Astrocyte (in vitro differentiated cells and primary cell): ENCODE data around the gene STRADA. TPM values are rescaled to one million over a fixed set of nuclear protein-coding genes. Genes with fewer than 3 reads are reported as not detected.

ENCODE experiments used
- DNase-seq: peaks from one replicate; pipeline ENCODE4 v3.0.0-alpha.2; 2010; ENCODE audit warnings: low read depth
- FAIRE-seq: peaks from 2 replicates; lab custom pipeline; 2011; peaks lifted over from hg19 to GRCh38; lab: Jason Lieb, UNC
- H2AFZ ChIP-seq: 2 replicates; pipeline ENCODE4 v1.6.0; 2012; ENCODE audit warnings: low read depth, low read length, inconsistent platforms
- H3K27ac ChIP-seq: 2 replicates; pipeline ENCODE4 v1.5.1; 2011; ENCODE audit warnings: low read depth, low read length, inconsistent platforms
- H3K27me3 ChIP-seq: 2 replicates; pipeline ENCODE4 v1.6.0; 2011; ENCODE audit warnings: low read length, inconsistent platforms; ENCODE audit not compliant: insufficient read depth
- H3K36me3 ChIP-seq: 2 replicates; pipeline ENCODE4 v1.5.1; 2011; ENCODE audit warnings: low read length, inconsistent platforms; ENCODE audit not compliant: insufficient read depth
- H3K4me1 ChIP-seq: 2 replicates; pipeline ENCODE4 v1.5.1; 2011; ENCODE audit warnings: low read length, inconsistent platforms; ENCODE audit not compliant: insufficient read depth
- H3K4me2 ChIP-seq: 2 replicates; pipeline ENCODE4 v1.6.0; 2012; ENCODE audit warnings: low read length, inconsistent platforms
- H3K4me3 ChIP-seq: 2 replicates; pipeline ENCODE4 v1.5.1; 2011; ENCODE audit warnings: low read depth, mild to moderate bottlenecking, low read length, inconsistent platforms; ENCODE audit not compliant: insufficient read depth
- H3K79me2 ChIP-seq: 2 replicates; pipeline ENCODE4 v1.6.0; 2012; ENCODE audit warnings: mild to moderate bottlenecking, low read length, inconsistent platforms; ENCODE audit not compliant: insufficient read depth
- H3K9ac ChIP-seq: 2 replicates; pipeline ENCODE4 v1.6.0; 2012; ENCODE audit warnings: mild to moderate bottlenecking, low read length, inconsistent platforms
- H3K9me3 ChIP-seq: 2 replicates; pipeline ENCODE4 v1.5.1; 2012; ENCODE audit warnings: low read depth, mild to moderate bottlenecking, low read length, inconsistent platforms; ENCODE audit not compliant: insufficient read depth
- H4K20me1 ChIP-seq: 2 replicates; pipeline ENCODE4 v1.6.0; 2012; ENCODE audit warnings: low read length, inconsistent platforms; ENCODE audit not compliant: insufficient read depth
- H3K27ac Mint-ChIP-seq: one replicate; pipeline ENCODE4 v1.8.0; 2021; ENCODE audit warnings: mild to moderate bottlenecking, mixed read lengths; ENCODE audit not compliant: unreplicated experiment
- H3K27me3 Mint-ChIP-seq: one replicate; pipeline ENCODE4 v1.8.0; 2021; ENCODE audit warnings: low read depth, mixed read lengths; ENCODE audit not compliant: unreplicated experiment
- H3K36me3 Mint-ChIP-seq: one replicate; pipeline ENCODE4 v1.8.0; 2021; ENCODE audit warnings: low read depth, mixed read lengths; ENCODE audit not compliant: unreplicated experiment
- H3K4me1 Mint-ChIP-seq: one replicate; pipeline ENCODE4 v1.8.0; 2021; ENCODE audit warnings: low read depth, mixed read lengths; ENCODE audit not compliant: unreplicated experiment
- H3K4me3 Mint-ChIP-seq: one replicate; pipeline ENCODE4 v1.8.0; 2021; ENCODE audit warnings: mild to moderate bottlenecking, moderate library complexity, mixed read lengths; ENCODE audit not compliant: unreplicated experiment
- H3K9me3 Mint-ChIP-seq: one replicate; pipeline ENCODE4 v1.8.0; 2021; ENCODE audit warnings: mild to moderate bottlenecking, mixed read lengths; ENCODE audit not compliant: unreplicated experiment
- EZH2 ChIP-seq: IDR thresholded peaks from 2 replicates; pipeline ENCODE4 v1.6.1; 2012; ENCODE audit warnings: mild to moderate bottlenecking, low read length, inconsistent platforms; ENCODE audit not compliant: insufficient read depth
- total RNA-seq: library from RNA; stranded (reverse); gene quantifications from 2 replicates; pipeline ENCODE4 v1.2.1, GENCODE V29; 2021
- TF ChIP-seq, protein P1 (sequence below): IDR thresholded peaks from 2 replicates; pipeline ENCODE4 v1.5.1; 2011; ENCODE audit warnings: low read depth, mild to moderate bottlenecking, inconsistent platforms, low read length, moderate library complexity; ENCODE audit not compliant: insufficient read depth

Gene STRADA
- total RNA-seq, 1 donor from 2014 or later: 35.7 TPM

DNA sequence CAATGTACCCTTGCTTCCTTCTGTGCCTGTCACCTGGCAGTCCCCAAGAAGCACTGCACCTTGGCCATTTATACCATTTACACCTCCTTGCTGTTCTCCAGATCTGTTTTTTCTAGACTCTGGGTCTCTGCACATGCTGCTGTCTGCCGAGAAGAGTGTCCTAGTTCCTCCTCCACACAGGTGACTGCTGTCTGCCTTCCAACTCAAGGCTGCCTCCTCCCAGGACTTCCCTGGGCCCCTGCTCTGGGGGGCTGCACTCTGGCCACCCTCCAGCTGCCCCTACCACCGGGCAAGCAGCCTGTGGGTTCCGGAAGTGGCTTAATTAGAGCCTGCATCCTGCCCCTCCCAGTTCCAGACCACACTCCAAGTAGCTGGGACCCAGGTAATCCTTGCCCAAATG, 35.9 kb downstream of the STRADA start:
- peaks cover 2% of the 10 kb centered on the region for H3K9me3 Mint-ChIP-seq
- no peak overlapping the region for H3K4me3 Mint-ChIP-seq
- no peaks in the 10 kb centered on the region for H3K79me2 ChIP-seq
- no peak overlapping the region for H2AFZ ChIP-seq
- no peaks in the 10 kb centered on the region for H3K27me3 ChIP-seq
- DNase-seq (no peak), FAIRE-seq (no peak)
- H3K4me2 ChIP-seq: no peak overlapping the region
- H3K27ac ChIP-seq: no peak overlapping the region
- peaks cover 8% of the 10 kb centered on the region for H4K20me1 ChIP-seq
- no peaks in the 10 kb centered on the region for H3K9me3 ChIP-seq
- no peak overlapping the region for H3K4me3 ChIP-seq
- H3K36me3 Mint-ChIP-seq: peaks cover 34% of the 10 kb centered on the region
- no peak overlapping the region for H3K9ac ChIP-seq
- TF ChIP-seq, protein P1, sequence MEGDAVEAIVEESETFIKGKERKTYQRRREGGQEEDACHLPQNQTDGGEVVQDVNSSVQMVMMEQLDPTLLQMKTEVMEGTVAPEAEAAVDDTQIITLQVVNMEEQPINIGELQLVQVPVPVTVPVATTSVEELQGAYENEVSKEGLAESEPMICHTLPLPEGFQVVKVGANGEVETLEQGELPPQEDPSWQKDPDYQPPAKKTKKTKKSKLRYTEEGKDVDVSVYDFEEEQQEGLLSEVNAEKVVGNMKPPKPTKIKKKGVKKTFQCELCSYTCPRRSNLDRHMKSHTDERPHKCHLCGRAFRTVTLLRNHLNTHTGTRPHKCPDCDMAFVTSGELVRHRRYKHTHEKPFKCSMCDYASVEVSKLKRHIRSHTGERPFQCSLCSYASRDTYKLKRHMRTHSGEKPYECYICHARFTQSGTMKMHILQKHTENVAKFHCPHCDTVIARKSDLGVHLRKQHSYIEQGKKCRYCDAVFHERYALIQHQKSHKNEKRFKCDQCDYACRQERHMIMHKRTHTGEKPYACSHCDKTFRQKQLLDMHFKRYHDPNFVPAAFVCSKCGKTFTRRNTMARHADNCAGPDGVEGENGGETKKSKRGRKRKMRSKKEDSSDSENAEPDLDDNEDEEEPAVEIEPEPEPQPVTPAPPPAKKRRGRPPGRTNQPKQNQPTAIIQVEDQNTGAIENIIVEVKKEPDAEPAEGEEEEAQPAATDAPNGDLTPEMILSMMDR: no peak
- no peaks in the 10 kb centered on the region for H3K27me3 Mint-ChIP-seq
- H3K4me1 ChIP-seq: peaks cover 8% of the 10 kb centered on the region
- peaks cover 19% of the 10 kb centered on the region for H3K36me3 ChIP-seq
- peaks cover 4% of the 10 kb centered on the region for H3K4me1 Mint-ChIP-seq
- no peak overlapping the region for H3K27ac Mint-ChIP-seq

DNA sequence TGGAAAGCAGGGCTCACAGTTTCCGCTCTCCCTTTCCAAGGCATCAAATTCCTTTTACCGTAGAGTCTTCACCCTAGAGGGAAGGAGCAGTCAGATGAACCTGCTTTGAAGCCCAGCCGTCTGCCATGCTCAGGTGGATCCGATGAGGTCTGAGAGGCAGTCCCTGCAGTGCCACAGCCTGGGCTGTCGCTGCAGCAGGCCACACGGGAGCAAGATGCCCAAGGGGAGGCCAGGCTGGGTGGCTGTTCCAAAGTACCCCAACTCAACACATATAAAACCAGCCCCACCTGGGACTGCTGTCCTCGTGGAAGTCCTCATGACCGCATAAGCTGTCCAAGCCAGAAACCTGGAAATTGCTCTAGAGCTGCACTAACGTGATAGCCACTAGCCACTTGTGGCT, 36.8 kb downstream of the STRADA start:
- H2AFZ ChIP-seq: no peak overlapping the region
- H4K20me1 ChIP-seq: peaks cover 8% of the 10 kb centered on the region
- H3K9me3 Mint-ChIP-seq: peaks cover 2% of the 10 kb centered on the region
- H3K27me3 ChIP-seq: no peaks in the 10 kb centered on the region
- FAIRE-seq: no peak
- no peak overlapping the region for H3K9ac ChIP-seq
- peaks cover 9% of the 10 kb centered on the region for H3K4me1 ChIP-seq
- H3K4me3 Mint-ChIP-seq: no peak overlapping the region
- no peak overlapping the region for H3K4me2 ChIP-seq
- no peaks in the 10 kb centered on the region for H3K9me3 ChIP-seq
- peaks cover 14% of the 10 kb centered on the region for H3K36me3 ChIP-seq
- no peaks in the 10 kb centered on the region for H3K27me3 Mint-ChIP-seq
- no peak for TF ChIP-seq EZH2
- TF ChIP-seq, protein P1: no peak
- no peak overlapping the region for H3K27ac ChIP-seq
- H3K27ac Mint-ChIP-seq: no peak overlapping the region
- H3K4me1 Mint-ChIP-seq: peaks cover 4% of the 10 kb centered on the region
- DNase-seq: no peak
- peaks cover 25% of the 10 kb centered on the region for H3K36me3 Mint-ChIP-seq
- H3K79me2 ChIP-seq: no peaks in the 10 kb centered on the region
- no peak overlapping the region for H3K4me3 ChIP-seq

DNA sequence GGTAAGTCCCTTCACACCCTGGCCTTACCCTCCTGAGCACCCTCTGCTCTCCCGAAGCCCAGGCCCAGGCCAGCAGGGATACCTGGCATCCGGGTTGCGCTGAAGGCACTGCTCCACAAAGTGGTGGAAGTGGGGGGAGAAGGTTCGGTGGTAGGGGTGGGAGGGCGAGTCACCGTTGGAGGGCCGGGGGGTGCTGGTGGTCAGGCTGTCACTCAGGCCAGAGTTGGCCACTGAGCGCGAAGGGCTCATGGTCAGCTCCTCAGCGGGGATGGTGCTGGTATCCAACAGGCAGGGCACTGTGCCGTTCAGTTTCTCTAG, 37.4 kb downstream of the STRADA start:
- Histone ChIP-seq H2AFZ (no peak overlapping the region), H3K79me2 (no peaks in the 10 kb centered on the region), H3K4me1 (peaks cover 9% of the 10 kb centered on the region), H3K4me2 (no peak overlapping the region), H3K36me3 (peaks cover 9% of the 10 kb centered on the region), H3K9ac (no peak overlapping the region), H3K27ac (no peak overlapping the region), H3K4me3 (no peak overlapping the region), H3K27me3 (no peaks in the 10 kb centered on the region), H4K20me1 (peaks cover 8% of the 10 kb centered on the region), H3K9me3 (no peaks in the 10 kb centered on the region)
- Mint-ChIP-seq H3K9me3 (peaks cover 2% of the 10 kb centered on the region), H3K36me3 (peaks cover 23% of the 10 kb centered on the region), H3K4me3 (no peak overlapping the region), H3K4me1 (peaks cover 4% of the 10 kb centered on the region), H3K27me3 (no peaks in the 10 kb centered on the region), H3K27ac (no peak overlapping the region)
- no peak for TF ChIP-seq EZH2
- TF ChIP-seq, protein P1: no peak
- FAIRE-seq (no peak), DNase-seq (no peak)
